ENCODE results near the gene TMOD1. TPM values are rescaled to one million over a fixed set of nuclear protein-coding genes. Genes with fewer than 3 reads are reported as not detected.

TMOD1 gene
- total RNA-seq, 4 donors from 2014 or later, result 9.2 to 20.7 (median 13.6) TPM

DNA sequence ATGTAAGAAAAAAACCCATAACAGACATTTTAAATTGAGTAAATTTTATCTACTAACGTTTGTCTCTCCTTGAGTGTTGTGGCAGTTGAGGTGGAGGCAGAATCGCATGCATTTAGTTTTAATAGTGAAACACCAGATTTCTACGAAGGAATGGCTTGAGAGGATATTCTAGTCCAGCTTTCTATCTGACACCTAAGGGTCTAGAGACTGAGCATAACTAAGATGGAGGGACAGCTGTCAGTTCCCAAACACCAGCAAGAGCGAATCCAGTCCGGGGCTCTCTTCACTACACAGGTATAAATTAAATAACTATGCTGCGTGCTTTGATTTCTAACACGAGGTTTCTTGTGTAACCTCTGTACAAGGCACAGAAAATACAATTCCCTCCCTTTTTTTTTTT lies 133.6 kb downstream of the TMOD1 start:
- TF ChIP-seq, protein P1, sequence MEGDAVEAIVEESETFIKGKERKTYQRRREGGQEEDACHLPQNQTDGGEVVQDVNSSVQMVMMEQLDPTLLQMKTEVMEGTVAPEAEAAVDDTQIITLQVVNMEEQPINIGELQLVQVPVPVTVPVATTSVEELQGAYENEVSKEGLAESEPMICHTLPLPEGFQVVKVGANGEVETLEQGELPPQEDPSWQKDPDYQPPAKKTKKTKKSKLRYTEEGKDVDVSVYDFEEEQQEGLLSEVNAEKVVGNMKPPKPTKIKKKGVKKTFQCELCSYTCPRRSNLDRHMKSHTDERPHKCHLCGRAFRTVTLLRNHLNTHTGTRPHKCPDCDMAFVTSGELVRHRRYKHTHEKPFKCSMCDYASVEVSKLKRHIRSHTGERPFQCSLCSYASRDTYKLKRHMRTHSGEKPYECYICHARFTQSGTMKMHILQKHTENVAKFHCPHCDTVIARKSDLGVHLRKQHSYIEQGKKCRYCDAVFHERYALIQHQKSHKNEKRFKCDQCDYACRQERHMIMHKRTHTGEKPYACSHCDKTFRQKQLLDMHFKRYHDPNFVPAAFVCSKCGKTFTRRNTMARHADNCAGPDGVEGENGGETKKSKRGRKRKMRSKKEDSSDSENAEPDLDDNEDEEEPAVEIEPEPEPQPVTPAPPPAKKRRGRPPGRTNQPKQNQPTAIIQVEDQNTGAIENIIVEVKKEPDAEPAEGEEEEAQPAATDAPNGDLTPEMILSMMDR (IDR thresholded peaks at IDR 0.05; ENCODE audit: low read depth), result no peak

DNA sequence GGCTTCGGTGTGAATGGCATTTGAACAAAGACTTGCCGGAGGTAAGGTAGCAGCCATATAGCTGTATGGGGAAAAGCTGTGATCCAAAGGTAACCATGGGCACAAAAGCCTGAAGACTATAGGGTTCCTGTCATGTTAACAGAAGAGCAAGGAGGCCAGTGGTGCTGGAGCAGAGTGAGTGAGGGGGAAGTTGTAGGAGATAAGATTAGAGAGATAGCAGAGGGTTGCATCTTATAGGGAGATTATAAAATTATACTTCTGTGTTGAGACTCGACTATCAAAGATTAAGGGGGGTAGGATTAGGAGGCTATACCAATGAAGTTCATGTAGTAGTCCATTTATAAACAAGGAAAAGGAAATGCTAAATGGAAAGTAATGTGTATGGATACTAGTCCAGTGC lies 135.4 kb downstream of the TMOD1 start:
- TF ChIP-seq, protein P1 (IDR thresholded peaks at IDR 0.05; ENCODE audit: low read depth), result no peak

DNA sequence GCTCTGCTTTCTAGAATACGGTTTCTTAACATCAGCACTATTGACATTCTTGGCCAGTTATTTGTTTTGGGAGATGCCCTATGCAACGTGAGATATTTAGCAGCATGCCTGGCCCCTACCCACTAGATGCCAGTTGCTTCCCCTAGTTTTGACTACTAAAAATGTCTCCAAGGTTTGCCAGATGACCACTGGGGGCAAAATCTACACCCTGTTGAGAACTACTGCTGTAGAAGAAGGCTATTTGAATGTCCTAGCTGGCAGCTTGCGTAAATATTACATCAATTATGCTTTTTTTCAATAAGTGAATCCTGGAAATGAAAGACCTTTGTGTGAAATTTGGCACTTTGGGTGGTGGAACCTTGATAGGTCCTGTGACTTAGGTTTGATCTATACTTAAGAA lies 137.2 kb downstream of the TMOD1 start:
- TF ChIP-seq, protein P1 (IDR thresholded peaks at IDR 0.05; ENCODE audit: low read depth), result no peak

DNA sequence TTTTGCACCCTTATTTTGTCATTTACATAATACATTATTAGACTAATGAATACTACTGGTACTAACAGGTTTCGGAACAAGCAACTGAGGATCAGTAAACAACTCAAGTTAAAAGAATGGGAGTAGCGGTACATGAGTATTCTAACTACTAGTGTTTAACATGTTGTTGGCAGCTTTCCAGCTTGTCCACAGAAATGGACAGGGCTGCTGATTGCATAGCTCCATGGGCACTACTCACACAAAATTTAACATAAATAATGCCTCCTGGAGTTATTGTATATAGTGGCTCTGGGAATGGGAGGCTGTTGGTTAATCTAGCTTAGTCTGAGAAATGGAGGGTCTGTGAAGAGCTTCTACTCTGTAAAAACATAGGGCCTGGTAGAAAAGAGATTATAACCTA lies 138.9 kb downstream of the TMOD1 start:
- TF ChIP-seq, protein P1 (IDR thresholded peaks at IDR 0.05; ENCODE audit: low read depth), result no peak

DNA sequence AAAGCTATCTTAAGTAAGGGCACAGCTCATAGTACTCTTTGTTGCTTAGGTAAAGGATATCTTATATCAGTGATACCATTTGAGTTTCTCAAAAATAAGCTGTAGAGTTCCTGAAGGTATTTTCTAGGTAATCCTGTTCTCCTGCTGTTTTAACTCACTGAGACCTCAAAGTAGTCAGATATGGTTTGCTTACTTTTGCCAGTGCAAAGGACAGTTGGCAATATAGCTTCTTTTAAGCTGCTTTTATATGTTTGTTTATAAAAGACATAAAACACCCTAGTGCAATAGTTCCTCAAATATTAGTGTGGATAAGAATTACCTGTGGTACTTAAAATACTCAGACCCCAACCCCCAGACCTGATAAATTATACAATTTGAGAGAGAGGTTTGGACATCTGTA lies 144.3 kb downstream of the TMOD1 start:
- TF ChIP-seq, protein P1 (IDR thresholded peaks at IDR 0.05; ENCODE audit: low read depth), result no peak

DNA sequence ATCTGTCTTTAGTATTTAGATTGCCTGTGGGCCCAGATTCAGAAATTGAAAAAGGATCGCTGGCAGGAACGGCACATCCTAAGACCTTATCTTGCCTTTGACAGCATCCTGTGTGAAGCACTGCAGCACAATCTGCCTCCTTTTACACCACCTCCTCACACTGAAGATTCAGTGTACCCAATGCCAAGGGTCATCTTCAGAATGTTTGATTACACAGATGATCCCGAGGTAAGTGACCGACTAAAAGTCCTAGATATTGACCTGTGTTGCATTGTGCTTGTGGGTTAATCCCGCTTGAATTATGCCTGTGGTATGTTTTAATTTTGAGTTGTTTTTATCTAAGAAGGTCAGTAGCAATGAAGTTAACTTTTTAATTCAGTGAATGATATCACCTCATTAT lies 146.5 kb downstream of the TMOD1 start:
- TF ChIP-seq, protein P1 (IDR thresholded peaks at IDR 0.05; ENCODE audit: low read depth), result no peak

Other genes with a start within 250 kb of the TMOD1 start
- gene CCDC180, start 194.0 kb upstream of the TMOD1 start, total RNA-seq, result 1 to 10 TPM; 3.9 to 9.0 (median 5.6) TPM
- gene TDRD7, start 89.6 kb upstream of the TMOD1 start, total RNA-seq, result 10 to 100 TPM in 3 of 4 donors, 1 to 10 TPM in 1; 8.5 to 16.5 (median 13.3) TPM
- 10 to 100 TPM; 15.1 to 31.3 (median 17.1) TPM for gene TSTD2, start 131.7 kb downstream of the TMOD1 start, total RNA-seq
- 10 to 100 TPM; 16.2 to 38.0 (median 18.5) TPM for gene NCBP1, start 132.2 kb downstream of the TMOD1 start, total RNA-seq
- gene XPA, start 195.7 kb downstream of the TMOD1 start, total RNA-seq, result 10 to 100 TPM; 15.1 to 18.7 (median 18.4) TPM

Measured in subcutaneous adipose tissue (tissue), 4 donors.